Tibial nerve (tissue), 4 donors: ENCODE measurements around the gene FBXL7.

Experiments
- EP300 ChIP-seq, 2 donors: sonication (generic); formaldehyde crosslinking; IDR thresholded peaks; one replicate each; pipeline ENCODE4 v1.6.1; 2017; ENCODE audit warnings: antibody characterized with exemption in 2 of 2, mild to moderate bottlenecking in 1 of 2
- TF ChIP-seq, protein P1 (sequence below), 5 experiments: fragments of 200-600 bp in 3 of 5; fragments of 450-650 bp in 2 of 5; sonication (generic) in 3 of 5; IDR thresholded peaks; one replicate each; pipeline ENCODE4 v1.5.1; 2016 to 2019; ENCODE audit warnings: antibody characterized with exemption in 5 of 5, mild to moderate bottlenecking in 3 of 5, moderate library complexity in 2 of 5

DNA sequence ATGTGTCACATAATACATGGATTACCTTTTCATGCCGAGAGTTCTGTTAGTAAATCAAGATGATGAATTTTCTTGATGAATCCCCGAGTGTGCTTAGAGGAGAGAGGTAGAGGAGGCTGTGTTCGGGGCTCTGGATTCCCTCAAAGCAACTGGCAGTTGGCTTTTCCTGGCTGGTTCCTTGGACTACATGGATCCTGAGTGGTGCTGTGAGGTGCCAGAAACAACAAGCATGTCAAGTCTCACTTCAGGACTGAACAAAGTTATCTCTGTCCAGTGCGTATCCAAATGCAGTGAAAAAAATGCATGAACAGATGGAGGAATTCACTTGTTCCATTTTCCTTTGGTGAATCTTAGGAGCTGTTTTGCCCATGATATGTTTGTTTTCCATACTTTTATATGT, 231.7 kb downstream of the FBXL7 start:
- TF ChIP-seq, protein P1, sequence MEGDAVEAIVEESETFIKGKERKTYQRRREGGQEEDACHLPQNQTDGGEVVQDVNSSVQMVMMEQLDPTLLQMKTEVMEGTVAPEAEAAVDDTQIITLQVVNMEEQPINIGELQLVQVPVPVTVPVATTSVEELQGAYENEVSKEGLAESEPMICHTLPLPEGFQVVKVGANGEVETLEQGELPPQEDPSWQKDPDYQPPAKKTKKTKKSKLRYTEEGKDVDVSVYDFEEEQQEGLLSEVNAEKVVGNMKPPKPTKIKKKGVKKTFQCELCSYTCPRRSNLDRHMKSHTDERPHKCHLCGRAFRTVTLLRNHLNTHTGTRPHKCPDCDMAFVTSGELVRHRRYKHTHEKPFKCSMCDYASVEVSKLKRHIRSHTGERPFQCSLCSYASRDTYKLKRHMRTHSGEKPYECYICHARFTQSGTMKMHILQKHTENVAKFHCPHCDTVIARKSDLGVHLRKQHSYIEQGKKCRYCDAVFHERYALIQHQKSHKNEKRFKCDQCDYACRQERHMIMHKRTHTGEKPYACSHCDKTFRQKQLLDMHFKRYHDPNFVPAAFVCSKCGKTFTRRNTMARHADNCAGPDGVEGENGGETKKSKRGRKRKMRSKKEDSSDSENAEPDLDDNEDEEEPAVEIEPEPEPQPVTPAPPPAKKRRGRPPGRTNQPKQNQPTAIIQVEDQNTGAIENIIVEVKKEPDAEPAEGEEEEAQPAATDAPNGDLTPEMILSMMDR (IDR thresholded peaks at IDR 0.05): no peak
- no peak for TF ChIP-seq EP300 (IDR thresholded peaks at IDR 0.05)
